GM23248 (cell line): Measurements from ENCODE around the gene FZD1.

Experiments
- EZH2 ChIP-seq: fragments of 200-600 bp; sonication (generic); IDR thresholded peaks from 2 replicates; pipeline ENCODE4 v1.6.1; 2018; ENCODE audit warnings: antibody characterized with exemption, mild to moderate bottlenecking; ENCODE audit not compliant: insufficient read depth, poor library complexity, severe bottlenecking
- EZH2phosphoT487 ChIP-seq: fragments of 200-600 bp; sonication (generic); IDR thresholded peaks from 2 replicates; pipeline ENCODE4 v1.6.1; 2018; ENCODE audit warnings: antibody characterized with exemption, moderate library complexity, mild to moderate bottlenecking, low read depth; ENCODE audit not compliant: insufficient read depth

GRCh38 chr7:91239772-91240171 is 24.5 kb upstream of the FZD1 start:
- TF ChIP-seq EZH2phosphoT487, result no peak
- TF ChIP-seq EZH2, result no peak
